ENCODE measurements around the gene EIF4ENIF1.

Gene EIF4ENIF1

GRCh38 chr22:31441652-31442051, 48.0 kb downstream of the EIF4ENIF1 start:
- Histone ChIP-seq H3K9me2 (replicated peaks; ENCODE audit: insufficient read depth, low read length) (no peaks in the 10 kb centered on the region), H2AFZ (ENCODE audit: low read length) (no peak overlapping the region), H3K4me1 (ENCODE audit: low read length) (peaks cover 20% of the 10 kb centered on the region), H3K9me3 (replicated peaks; ENCODE audit: insufficient read depth, low read length) (no peaks in the 10 kb centered on the region), H4K20me1 (ENCODE audit: insufficient read depth, low read length) (no peaks in the 10 kb centered on the region), H3K9ac (ENCODE audit: low read length) (no peak overlapping the region), H3K27me3 (replicated peaks; ENCODE audit: insufficient read depth, low read length) (no peaks in the 10 kb centered on the region), H3K4me3 (ENCODE audit: low read length) (no peak overlapping the region), H3F3A (ENCODE audit: insufficient read depth, low read length) (peaks cover 10% of the 10 kb centered on the region), H3K4me2 (ENCODE audit: low read depth, low read length) (no peak overlapping the region), H3K36me3 (replicated peaks; ENCODE audit: insufficient read depth, low read length) (peaks cover 14% of the 10 kb centered on the region), H3K79me2 (ENCODE audit: low read length) (peaks cover 7% of the 10 kb centered on the region; the same call in 1 of the 2 replicates), H3K27ac (ENCODE audit: low read length) (no peak overlapping the region)
- no peak for TF ChIP-seq EZH2phosphoT487 (IDR thresholded peaks at IDR 0.05; ENCODE audit: low read length)
- TF ChIP-seq EZH2 (optimal IDR thresholded peaks at IDR 0.05; ENCODE audit: low read depth, low read length) = no peak
- no peak for TF ChIP-seq CTCF (IDR thresholded peaks at IDR 0.05; ENCODE audit: low read length)
- DNase-seq = no peak

GRCh38 chr22:31440681-31441080, 49.0 kb downstream of the EIF4ENIF1 start:
- no peak for DNase-seq
- Histone ChIP-seq H3K27me3 (replicated peaks; ENCODE audit: insufficient read depth, low read length) (no peaks in the 10 kb centered on the region), H2AFZ (ENCODE audit: low read length) (no peak overlapping the region), H3K9me3 (replicated peaks; ENCODE audit: insufficient read depth, low read length) (no peaks in the 10 kb centered on the region), H3K27ac (ENCODE audit: low read length) (no peak overlapping the region), H4K20me1 (ENCODE audit: insufficient read depth, low read length) (no peaks in the 10 kb centered on the region), H3K36me3 (replicated peaks; ENCODE audit: insufficient read depth, low read length) (peaks cover 16% of the 10 kb centered on the region), H3K9ac (ENCODE audit: low read length) (no peak overlapping the region), H3K9me2 (replicated peaks; ENCODE audit: insufficient read depth, low read length) (no peaks in the 10 kb centered on the region), H3K4me2 (ENCODE audit: low read depth, low read length) (no peak overlapping the region), H3F3A (ENCODE audit: insufficient read depth, low read length) (0 out of 2 replicates have a peak, but pooled peaks cover under 1% of the 10 kb centered on the region), H3K4me3 (ENCODE audit: low read length) (no peak overlapping the region), H3K4me1 (ENCODE audit: low read length) (peaks cover 11% of the 10 kb centered on the region), H3K79me2 (ENCODE audit: low read length) (peaks cover 7% of the 10 kb centered on the region; the same call in 1 of the 2 replicates)
- TF ChIP-seq EZH2 (optimal IDR thresholded peaks at IDR 0.05; ENCODE audit: low read depth, low read length) (no peak), EZH2phosphoT487 (IDR thresholded peaks at IDR 0.05; ENCODE audit: low read length) (no peak), CTCF (IDR thresholded peaks at IDR 0.05; ENCODE audit: low read length) (no peak)

DNA sequence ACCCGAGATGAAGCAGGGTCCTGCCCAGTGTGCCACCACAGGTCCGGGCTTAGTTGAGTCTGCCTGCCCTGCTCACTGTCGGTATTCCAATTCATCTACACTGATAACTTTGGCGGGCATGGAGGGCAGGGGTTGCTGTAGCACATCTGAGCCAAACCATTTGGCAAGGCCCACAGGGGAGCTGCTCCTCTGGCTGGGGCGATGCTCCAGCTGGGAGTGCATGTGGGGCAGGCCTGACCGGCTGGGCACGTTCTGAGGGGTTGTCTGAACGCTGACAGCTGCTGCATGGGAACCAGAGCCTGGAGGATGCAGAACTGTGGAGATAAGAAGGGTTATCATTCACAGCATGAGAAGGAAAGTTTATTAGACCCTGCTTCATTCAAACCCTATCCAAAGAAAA, 49.8 kb downstream of the EIF4ENIF1 start:
- no peaks in the 10 kb centered on the region for H3F3A ChIP-seq (ENCODE audit: insufficient read depth, low read length)
- H3K79me2 ChIP-seq (ENCODE audit: low read length) = 0 out of 2 replicates have a peak, but pooled peaks cover 5% of the 10 kb centered on the region
- 0 out of 2 replicates have a peak, but pooled peaks cover 2% of the 10 kb centered on the region for H3K4me1 ChIP-seq (ENCODE audit: low read length)
- no peaks in the 10 kb centered on the region for H3K9me3 ChIP-seq (replicated peaks; ENCODE audit: insufficient read depth, low read length)
- H3K4me3 ChIP-seq (ENCODE audit: low read length) = no peak overlapping the region
- TF ChIP-seq EZH2phosphoT487 (IDR thresholded peaks at IDR 0.05; ENCODE audit: low read length) (no peak), EZH2 (optimal IDR thresholded peaks at IDR 0.05; ENCODE audit: low read depth, low read length) (no peak), CTCF (IDR thresholded peaks at IDR 0.05; ENCODE audit: low read length) (no peak)
- no peaks in the 10 kb centered on the region for H3K27me3 ChIP-seq (replicated peaks; ENCODE audit: insufficient read depth, low read length)
- no peaks in the 10 kb centered on the region for H3K9me2 ChIP-seq (replicated peaks; ENCODE audit: insufficient read depth, low read length)
- H3K27ac ChIP-seq (ENCODE audit: low read length) = no peak overlapping the region
- peaks cover 16% of the 10 kb centered on the region for H3K36me3 ChIP-seq (replicated peaks; ENCODE audit: insufficient read depth, low read length)
- H2AFZ ChIP-seq (ENCODE audit: low read length) = no peak overlapping the region
- no peak for DNase-seq
- no peak overlapping the region for H3K9ac ChIP-seq (ENCODE audit: low read length)
- H3K4me2 ChIP-seq (ENCODE audit: low read depth, low read length) = no peak overlapping the region
- no peaks in the 10 kb centered on the region for H4K20me1 ChIP-seq (ENCODE audit: insufficient read depth, low read length)
